Kidney tubule cell (primary cell): ENCODE results near the gene DNAH14.
A peak's percentile ranks its signal among the peaks of the same experiment; 100 is the strongest.
"Not testable (repeated sequence)": the region's sequence is repeated elsewhere in the genome, so short reads cannot be mapped to it uniquely, and the experiment has no call there.

Experiments
- DNase-seq: peaks from one replicate; pipeline ENCODE4 v3.0.0-alpha.2; 2018; ENCODE audit warnings: low spot score

Gene DNAH14

GRCh38 chr1:225257081-225257480 is 327.6 kb downstream of the DNAH14 start:
- no peak for DNase-seq

- DNase-seq = no peak
Measured at GRCh38 chr1:225258811-225259210, 329.3 kb downstream of the DNAH14 start.

GRCh38 chr1:225259542-225259941 is 330.1 kb downstream of the DNAH14 start:
- DNase-seq = no peak

GRCh38 chr1:225260319-225260718 is 330.8 kb downstream of the DNAH14 start:
- DNase-seq = no peak

GRCh38 chr1:225277445-225277844 is 348.0 kb downstream of the DNAH14 start:
- no peak for DNase-seq

GRCh38 chr1:225280563-225280962 is 351.1 kb downstream of the DNAH14 start:
- DNase-seq = no peak

GRCh38 chr1:225290244-225290643 is 360.8 kb downstream of the DNAH14 start:
- no peak for DNase-seq

- peak; percentile 85 for DNase-seq
Measured at GRCh38 chr1:225299624-225300023, 370.1 kb downstream of the DNAH14 start.

- DNase-seq = peak; percentile 57
Measured at GRCh38 chr1:225300381-225300780, 370.9 kb downstream of the DNAH14 start.

- DNase-seq = no peak
Measured at GRCh38 chr1:225304996-225305395, 375.5 kb downstream of the DNAH14 start.

- DNase-seq = not testable (repeated sequence)
Measured at GRCh38 chr1:225310544-225310943, 381.1 kb downstream of the DNAH14 start.

GRCh38 chr1:225318706-225319575 is 389.5 kb downstream of the DNAH14 start:
- peak; percentile 77 for DNase-seq

GRCh38 chr1:225319871-225320270 is 390.4 kb downstream of the DNAH14 start:
- peak; percentile 35 for DNase-seq

- DNase-seq = no peak
Measured at GRCh38 chr1:225321784-225322183, 392.3 kb downstream of the DNAH14 start.

GRCh38 chr1:225329041-225329440 is 399.6 kb downstream of the DNAH14 start:
- DNase-seq = peak; percentile 28

GRCh38 chr1:225329996-225330395 is 400.5 kb downstream of the DNAH14 start:
- DNase-seq = not testable (repeated sequence)

- DNase-seq = no peak
Measured at GRCh38 chr1:225332686-225333085, 403.2 kb downstream of the DNAH14 start.

- DNase-seq = not testable (repeated sequence)
Measured at GRCh38 chr1:225335098-225335778, 405.8 kb downstream of the DNAH14 start.

GRCh38 chr1:225338545-225338944 is 409.1 kb downstream of the DNAH14 start:
- DNase-seq = no peak

- no peak for DNase-seq
Measured at GRCh38 chr1:225341642-225342041, 412.2 kb downstream of the DNAH14 start.

GRCh38 chr1:225342695-225343094 is 413.2 kb downstream of the DNAH14 start:
- no peak for DNase-seq

GRCh38 chr1:225343618-225344017 is 414.1 kb downstream of the DNAH14 start:
- peak; percentile 25 for DNase-seq

GRCh38 chr1:225347123-225347683 is 417.7 kb downstream of the DNAH14 start:
- no peak for DNase-seq
